HT-29 (cell line): ENCODE results near the gene GPN2. TPM values are rescaled to one million over a fixed set of nuclear protein-coding genes. Genes with fewer than 3 reads are reported as not detected.
A peak's percentile ranks its signal among the peaks of the same experiment; 100 is the strongest.

Experiments
- DNase-seq: peaks from one replicate; pipeline ENCODE4 v3.0.0-alpha.2; 2015; ENCODE audit warnings: low spot score
- total RNA-seq: library from RNA; depleted of rRNA; stranded (reverse); fragments of >200 nt; shearing (Covaris generic); gene quantifications from 2 replicates; pipeline ENCODE4 v1.2.3, GENCODE V29; 2014; rRNA removed

Gene GPN2
- total RNA-seq, 1 experiment from 2014 or later, result 37.2 TPM

DNA sequence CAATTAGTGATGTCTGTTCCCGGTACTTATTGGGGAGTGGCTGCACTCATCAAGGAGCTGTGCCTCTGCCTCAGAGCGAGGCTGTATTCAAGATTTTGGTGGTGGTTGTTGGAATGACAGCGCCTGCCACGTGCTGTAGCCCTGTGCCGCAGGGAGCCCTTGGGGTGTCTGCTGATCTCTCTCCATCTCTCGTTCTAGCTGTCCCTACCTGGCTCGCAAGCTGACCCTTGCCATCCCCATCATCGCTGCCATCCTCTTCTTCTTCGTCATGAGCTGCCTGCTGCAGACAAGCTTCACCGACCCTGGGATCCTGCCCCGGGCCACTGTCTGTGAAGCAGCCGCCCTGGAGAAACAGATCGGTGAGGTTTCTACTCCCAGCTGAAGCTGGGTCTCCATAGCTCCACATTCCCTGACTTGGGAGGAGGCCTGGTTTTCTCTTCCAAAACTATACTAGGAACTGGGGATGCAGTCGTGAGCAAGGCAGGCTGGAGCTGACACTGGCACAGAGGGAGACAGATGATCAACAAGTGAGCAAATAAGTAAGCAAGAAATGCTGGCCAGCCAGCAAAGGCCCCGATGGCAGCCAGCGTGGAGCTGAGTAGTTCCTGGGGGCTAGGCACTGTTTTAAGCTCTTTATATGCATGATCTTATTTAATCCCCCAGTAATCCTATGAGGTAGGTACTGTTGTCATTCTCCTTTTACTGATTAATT lies 57.7 kb downstream of the GPN2 start:
- no peak for DNase-seq

DNA sequence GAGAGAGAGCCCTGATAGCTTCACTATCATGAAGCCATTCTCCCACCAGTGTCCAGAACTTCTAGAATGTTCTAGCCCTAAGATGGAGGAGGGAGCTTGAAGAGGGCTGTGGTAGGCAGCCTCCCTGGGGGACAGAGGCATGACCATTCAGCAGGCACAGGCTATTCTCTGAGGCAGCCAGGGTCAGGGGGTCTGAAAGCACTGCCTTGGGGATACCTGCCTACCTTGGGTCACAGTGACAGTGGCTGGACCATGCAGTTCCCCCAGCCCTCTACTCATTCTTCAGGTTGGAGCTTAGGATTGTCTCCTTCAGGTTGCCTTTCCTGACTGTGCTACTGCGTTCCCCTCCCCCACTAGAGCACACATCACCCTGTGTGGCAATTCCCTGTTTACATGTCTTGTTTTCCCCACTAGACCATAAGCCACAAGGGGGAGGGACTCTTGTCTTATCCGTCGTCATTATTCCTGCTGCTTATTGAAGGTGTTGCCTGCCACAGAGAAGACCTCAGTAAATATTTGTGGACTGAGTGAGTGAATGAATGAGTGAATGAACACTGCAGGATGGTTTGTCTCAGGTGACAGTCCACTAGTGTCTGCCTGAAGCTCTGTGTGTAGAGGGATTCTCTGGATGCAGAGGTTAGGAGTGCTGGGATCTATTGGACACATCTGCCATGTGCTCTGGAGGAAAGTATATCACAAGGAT lies 58.4 kb downstream of the GPN2 start:
- no peak for DNase-seq

GRCh38 chr1:26831059-26831458 lies 59.0 kb downstream of the GPN2 start:
- DNase-seq, result no peak

DNA sequence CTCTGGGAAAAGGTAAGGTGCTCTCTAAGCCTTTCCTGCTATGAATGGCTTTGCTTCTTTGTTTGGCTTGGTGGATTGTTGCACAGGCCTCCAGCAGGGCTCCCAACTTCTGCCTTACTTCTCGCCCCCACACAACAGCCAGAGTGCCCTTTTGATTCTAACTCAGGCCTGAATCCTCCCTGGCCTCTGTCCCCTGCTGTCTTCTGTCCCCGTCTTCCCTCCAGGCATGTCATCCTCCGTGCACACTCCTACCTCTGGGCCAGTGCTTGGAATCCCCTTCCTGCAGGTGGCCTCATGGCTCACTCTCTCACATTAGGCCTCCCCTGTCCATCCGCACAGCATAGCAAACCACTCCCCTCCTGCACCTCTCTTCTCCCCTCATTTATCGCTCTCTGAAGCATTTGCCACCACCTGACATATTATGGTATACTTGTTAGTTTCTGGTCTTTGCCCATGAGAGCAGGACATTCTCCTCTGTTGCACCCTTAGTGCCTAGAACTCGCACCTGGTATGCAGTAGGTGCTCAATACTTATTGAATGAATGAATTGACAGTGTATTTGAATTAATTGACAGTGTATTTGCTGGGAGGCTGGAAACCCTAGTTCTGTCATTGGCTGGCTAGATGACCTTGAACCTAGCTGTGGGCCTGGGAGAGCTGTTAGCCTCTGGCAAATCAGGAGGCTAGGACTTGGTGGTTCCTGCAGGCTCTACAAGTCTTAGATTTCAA lies 60.7 kb downstream of the GPN2 start:
- no peak for DNase-seq

GRCh38 chr1:26828411-26828991 lies 61.6 kb downstream of the GPN2 start:
- DNase-seq, result no peak

- no peak for DNase-seq
Observed at GRCh38 chr1:26827663-26828062, 62.4 kb downstream of the GPN2 start.

- no peak for DNase-seq
Observed at GRCh38 chr1:26827106-26827604, 62.9 kb downstream of the GPN2 start.

DNA sequence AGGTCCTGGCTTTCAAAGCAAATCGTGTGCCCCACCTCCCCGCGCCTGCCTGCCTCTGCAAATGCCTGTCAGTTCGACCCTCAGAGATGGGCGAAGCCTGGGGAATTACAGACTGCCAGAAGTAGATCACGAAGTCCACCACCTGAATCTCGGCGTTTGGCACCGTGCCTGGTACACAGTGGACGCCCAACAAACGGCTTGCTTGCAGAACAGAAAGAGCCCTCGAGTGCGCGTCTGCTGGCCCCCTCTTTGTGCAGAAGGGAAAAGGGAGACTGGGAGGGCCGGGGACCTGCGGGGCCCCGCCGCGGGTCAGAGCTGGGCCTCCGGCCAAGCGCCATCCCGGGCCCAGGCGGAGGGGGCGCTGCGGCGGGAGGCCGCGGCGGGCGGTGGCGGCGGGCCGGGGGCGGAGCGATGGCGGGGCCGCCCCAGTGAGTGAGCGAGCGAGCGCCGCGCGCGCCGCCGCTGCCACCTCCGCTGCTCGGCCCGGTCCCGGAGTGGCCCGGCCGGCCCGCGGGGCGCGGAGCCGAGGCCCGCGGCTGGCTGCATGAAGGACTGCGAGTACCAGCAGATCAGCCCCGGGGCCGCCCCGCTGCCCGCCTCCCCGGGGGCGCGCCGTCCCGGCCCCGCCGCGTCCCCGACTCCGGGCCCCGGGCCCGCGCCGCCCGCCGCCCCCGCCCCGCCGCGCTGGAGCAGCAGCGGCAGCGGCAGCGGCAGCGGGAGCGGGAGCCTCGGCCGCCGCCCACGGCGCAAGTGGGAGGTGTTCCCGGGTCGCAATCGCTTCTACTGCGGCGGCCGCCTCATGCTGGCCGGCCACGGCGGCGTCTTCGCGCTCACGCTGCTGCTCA lies 63.6 kb downstream of the GPN2 start, which contains the start of gene ZDHHC18:
ZDHHC18 (plus strand) TSS at position 428 of the 845 bp plus-strand sequence; CDS start at position 545, 117 bp downstream.
- peak; percentile 72 for DNase-seq

Other genes with a start within 250 kb of the GPN2 start
- 28.4 and 37.2 TPM in 2 replicates for gene ARID1A, start 194.3 kb downstream of the GPN2 start, total RNA-seq
- gene PIGV, start 102.3 kb downstream of the GPN2 start, total RNA-seq, result 16.8 and 20.0 TPM in 2 replicates
- 22.9 and 30.0 TPM in 2 replicates for gene ZDHHC18, start 63.6 kb downstream of the GPN2 start, total RNA-seq
- gene SFN, start 27.1 kb downstream of the GPN2 start, total RNA-seq, result 170 and 192 TPM in 2 replicates
- 17.4 and 27.5 TPM in 2 replicates for gene GPATCH3, start 10.2 kb upstream of the GPN2 start, total RNA-seq
- 17.6 and 18.4 TPM in 2 replicates for gene NR0B2, start 23.7 kb upstream of the GPN2 start, total RNA-seq
- gene NUDC, start 31.5 kb upstream of the GPN2 start, total RNA-seq, result 124 TPM in 2 replicates
- gene KDF1, start 70.2 kb upstream of the GPN2 start, total RNA-seq, result 47.1 and 48.7 TPM in 2 replicates
- 182 and 203 TPM in 2 replicates for gene TRNP1, start 103.4 kb upstream of the GPN2 start, total RNA-seq
- gene TENT5B, start 122.6 kb upstream of the GPN2 start, total RNA-seq, result 1.9 and 2.3 TPM in 2 replicates